ENCODE data around the gene HSD11B2. TPM values are rescaled to one million over a fixed set of nuclear protein-coding genes. Genes with fewer than 3 reads are reported as not detected.
A peak's percentile ranks its signal among the peaks of the same experiment; 100 is the strongest.

HSD11B2 gene
- total RNA-seq, 4 donors from 2014 or later = 1.2 to 82.1 (median 9.7) TPM

- Histone ChIP-seq H3K27ac (no peak overlapping the region), H3K4me3 (no peak overlapping the region), H3K27me3 (no peaks in the 10 kb centered on the region), H3K36me3 (no peaks in the 10 kb centered on the region), H3K9me3 (no peaks in the 10 kb centered on the region), H3K4me1 (peaks cover 22 to 32% of the 10 kb centered on the region in 2 donors)
- no peak for DNase-seq
- no peak for TF ChIP-seq POLR2A (IDR thresholded peaks at IDR 0.05)
- no peak for TF ChIP-seq CTCF (IDR thresholded peaks at IDR 0.05)
- intact Hi-C loops (cut with DNase I; ENCODE audit: low total_unique reads) = no loop called here
These were observed 23.2 kb downstream of the HSD11B2 start for GRCh38 chr16:67454104-67454503.

GRCh38 chr16:67454852-67455251 lies 23.9 kb downstream of the HSD11B2 start:
- intact Hi-C loops (cut with DNase I; ENCODE audit: low total_unique reads) = no loop called here
- TF ChIP-seq CTCF (IDR thresholded peaks at IDR 0.05) = no peak
- no peak for TF ChIP-seq POLR2A (IDR thresholded peaks at IDR 0.05)
- Histone ChIP-seq H3K27ac (no peak overlapping the region), H3K4me1 (peaks cover 30 to 32% of the 10 kb centered on the region in 2 donors), H3K9me3 (no peaks in the 10 kb centered on the region), H3K36me3 (no peaks in the 10 kb centered on the region), H3K4me3 (no peak overlapping the region), H3K27me3 (no peaks in the 10 kb centered on the region)
- DNase-seq = no peak

- Histone ChIP-seq H3K36me3 (no peaks in the 10 kb centered on the region), H3K27me3 (no peaks in the 10 kb centered on the region), H3K9me3 (no peaks in the 10 kb centered on the region), H3K27ac (peak overlapping the region; percentile 77 to 82), H3K4me3 (no peak overlapping the region), H3K4me1 (peaks cover 38 to 46% of the 10 kb centered on the region in 2 donors)
- intact Hi-C loops (cut with DNase I; ENCODE audit: low total_unique reads) = no loop called here
- peak in 3 of 4 experiments; percentile 29 to 62 (median 39) for TF ChIP-seq CTCF (IDR thresholded peaks at IDR 0.05)
- no peak for TF ChIP-seq POLR2A (IDR thresholded peaks at IDR 0.05)
- DNase-seq = peak; percentile 81 to 82
These were observed 25.6 kb downstream of the HSD11B2 start for GRCh38 chr16:67456391-67457081.

GRCh38 chr16:67457611-67458010 lies 26.7 kb downstream of the HSD11B2 start:
- no peak for DNase-seq
- Histone ChIP-seq H3K27me3 (no peaks in the 10 kb centered on the region), H3K4me1 (peaks cover 38 to 46% of the 10 kb centered on the region in 2 donors), H3K36me3 (no peaks in the 10 kb centered on the region), H3K27ac (peak overlapping the region; percentile 77 to 82), H3K9me3 (no peaks in the 10 kb centered on the region), H3K4me3 (no peak overlapping the region)
- intact Hi-C loops (cut with DNase I; ENCODE audit: low total_unique reads) = no loop called here
- TF ChIP-seq CTCF (IDR thresholded peaks at IDR 0.05) = no peak

GRCh38 chr16:67458121-67458641 lies 27.3 kb downstream of the HSD11B2 start:
- H3K4me3 ChIP-seq = no peak overlapping the region
- H3K9me3 ChIP-seq = no peaks in the 10 kb centered on the region
- H3K4me1 ChIP-seq = peaks cover 38 to 46% of the 10 kb centered on the region in 2 donors
- peak in 1 of 2 donors; percentile 66 for DNase-seq
- H3K27ac ChIP-seq = peak overlapping the region; percentile 77 to 82
- TF ChIP-seq CTCF (IDR thresholded peaks at IDR 0.05) (no peak), POLR2A (IDR thresholded peaks at IDR 0.05) (no peak)
- H3K36me3 ChIP-seq = no peaks in the 10 kb centered on the region
- no peaks in the 10 kb centered on the region for H3K27me3 ChIP-seq
- intact Hi-C loops (cut with DNase I; ENCODE audit: low total_unique reads) = no loop called here
